Activated CD4-positive, alpha-beta T cell treated with anti-CD3 and anti-CD28 coated beads, Interleukin-2, Interleukin-6, amounts not matched to agents 100 ng/mL and 50 ng/mL, durations not matched to agents 16 hours and 8 hours (primary cell): Measurements from ENCODE around the gene AMPD3.

Experiments
- DNase-seq: peaks from one replicate; pipeline ENCODE4 v3.0.0-alpha.2; 2020

Gene AMPD3

GRCh38 chr11:10439351-10439750, 15.7 kb upstream of the AMPD3 start:
- DNase-seq = no peak

- no peak for DNase-seq
Observed at GRCh38 chr11:10439924-10440323, 15.1 kb upstream of the AMPD3 start.

- no peak for DNase-seq
Observed at GRCh38 chr11:10440401-10440800, 14.7 kb upstream of the AMPD3 start.

- no peak for DNase-seq
Observed at GRCh38 chr11:10441091-10441490, 14.0 kb upstream of the AMPD3 start.

DNA sequence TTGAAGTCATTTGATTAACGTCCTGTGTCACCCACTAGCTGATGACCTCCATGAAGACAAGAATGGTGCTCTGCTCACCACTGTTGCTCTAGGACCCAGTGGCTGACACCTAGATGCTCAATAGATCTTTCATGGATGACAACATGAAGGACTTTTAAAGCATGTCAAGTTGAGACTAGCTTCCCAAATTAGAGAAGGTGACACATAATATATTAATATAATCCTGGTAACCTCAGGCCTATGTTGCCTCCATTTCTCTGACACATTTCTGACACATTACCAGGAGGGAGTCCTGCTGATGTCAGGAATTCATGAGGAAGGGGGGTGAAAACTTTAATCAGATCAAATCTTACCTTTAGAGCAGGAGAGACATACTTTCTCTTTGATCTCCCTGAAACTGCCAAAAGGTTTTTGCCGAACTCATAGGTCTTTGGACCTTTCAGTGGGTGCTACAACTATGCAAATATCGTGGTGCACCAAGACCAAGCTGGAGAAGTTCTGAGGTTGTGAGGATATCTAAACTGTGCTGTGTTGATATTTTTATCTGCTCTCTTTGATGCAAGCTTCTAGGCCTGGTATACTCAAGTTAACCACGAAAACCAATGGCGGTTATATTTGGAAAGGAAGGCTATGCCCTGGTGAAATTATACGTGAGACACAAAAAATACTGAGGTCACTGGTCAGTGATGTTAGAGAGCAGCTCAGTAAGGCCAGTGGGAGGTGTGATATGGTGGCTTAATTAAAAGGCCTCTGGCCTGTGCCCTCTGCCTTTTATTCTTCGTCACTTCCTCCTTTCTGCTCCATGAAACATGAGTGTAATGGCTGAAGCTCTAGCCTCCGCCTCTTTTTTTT, 13.2 kb upstream of the AMPD3 start:
- DNase-seq = no peak

DNA sequence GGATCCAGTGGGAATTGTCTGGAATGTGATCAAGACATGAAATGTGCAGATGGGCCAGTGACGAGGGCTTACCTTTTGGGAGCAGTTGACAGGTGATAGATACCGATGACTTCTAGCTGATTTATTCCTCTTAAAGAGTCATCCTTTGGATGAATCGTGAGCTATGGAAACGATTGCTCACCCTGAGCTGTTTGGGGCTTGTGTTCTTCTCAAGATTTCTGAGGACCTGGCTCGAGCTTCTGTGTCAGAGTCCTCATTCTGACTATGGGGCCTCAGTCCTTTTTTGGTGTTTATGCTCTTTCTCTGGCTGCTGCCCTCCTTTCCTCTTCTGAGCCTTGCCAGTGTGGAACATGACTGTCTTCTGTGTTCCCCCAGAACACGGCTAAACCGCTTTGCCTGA, 11.9 kb upstream of the AMPD3 start:
- DNase-seq = no peak

- no peak for DNase-seq
Observed at GRCh38 chr11:10443721-10444235, 11.3 kb upstream of the AMPD3 start.

DNA sequence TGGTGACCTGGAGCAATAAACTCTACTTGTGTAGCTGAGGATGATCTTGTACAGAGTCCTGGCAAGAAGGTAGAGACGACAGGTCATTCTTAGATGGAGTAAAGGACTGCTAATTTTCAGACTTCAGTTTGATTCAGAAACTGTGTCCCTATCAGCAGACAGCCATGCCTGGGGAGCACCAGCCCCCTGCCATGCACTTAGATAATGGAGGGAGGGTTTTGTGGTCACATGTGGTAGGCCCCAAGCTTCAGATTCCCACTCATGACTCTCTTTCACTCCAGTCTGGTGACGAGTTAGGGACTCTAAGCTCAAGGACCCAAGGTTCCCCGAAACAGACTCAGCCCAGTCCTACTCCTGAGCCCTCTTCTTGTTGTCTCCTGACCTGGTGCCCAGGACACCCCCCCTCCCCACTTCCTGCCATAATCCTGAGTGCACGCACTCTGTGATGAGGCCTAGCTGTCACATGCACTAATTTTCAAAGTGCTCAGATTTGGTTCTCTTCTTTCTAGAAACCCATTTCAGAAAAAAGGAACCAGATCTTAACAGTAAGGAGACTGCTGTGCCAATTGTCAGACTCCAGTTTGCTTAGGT, 10.2 kb upstream of the AMPD3 start:
- no peak for DNase-seq

DNA sequence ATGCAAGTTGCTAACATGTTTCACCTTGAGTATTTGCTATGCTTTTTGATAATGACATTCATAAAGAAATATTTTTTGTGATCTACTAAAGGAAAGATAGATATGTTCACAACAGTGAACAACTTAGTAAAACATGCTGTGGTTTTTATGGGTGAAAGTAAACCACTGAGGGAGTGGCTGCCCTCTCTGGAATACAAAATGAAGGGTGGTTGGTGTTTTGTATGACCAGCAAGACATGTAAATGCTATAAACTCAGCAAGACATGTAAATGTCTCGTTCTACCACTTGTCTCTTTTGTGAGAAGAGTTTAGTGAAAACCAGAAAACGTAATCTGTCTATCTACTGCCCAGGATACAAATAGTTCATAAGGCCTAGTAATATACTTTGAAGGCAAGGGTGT, 7.6 kb upstream of the AMPD3 start:
- DNase-seq = no peak

DNA sequence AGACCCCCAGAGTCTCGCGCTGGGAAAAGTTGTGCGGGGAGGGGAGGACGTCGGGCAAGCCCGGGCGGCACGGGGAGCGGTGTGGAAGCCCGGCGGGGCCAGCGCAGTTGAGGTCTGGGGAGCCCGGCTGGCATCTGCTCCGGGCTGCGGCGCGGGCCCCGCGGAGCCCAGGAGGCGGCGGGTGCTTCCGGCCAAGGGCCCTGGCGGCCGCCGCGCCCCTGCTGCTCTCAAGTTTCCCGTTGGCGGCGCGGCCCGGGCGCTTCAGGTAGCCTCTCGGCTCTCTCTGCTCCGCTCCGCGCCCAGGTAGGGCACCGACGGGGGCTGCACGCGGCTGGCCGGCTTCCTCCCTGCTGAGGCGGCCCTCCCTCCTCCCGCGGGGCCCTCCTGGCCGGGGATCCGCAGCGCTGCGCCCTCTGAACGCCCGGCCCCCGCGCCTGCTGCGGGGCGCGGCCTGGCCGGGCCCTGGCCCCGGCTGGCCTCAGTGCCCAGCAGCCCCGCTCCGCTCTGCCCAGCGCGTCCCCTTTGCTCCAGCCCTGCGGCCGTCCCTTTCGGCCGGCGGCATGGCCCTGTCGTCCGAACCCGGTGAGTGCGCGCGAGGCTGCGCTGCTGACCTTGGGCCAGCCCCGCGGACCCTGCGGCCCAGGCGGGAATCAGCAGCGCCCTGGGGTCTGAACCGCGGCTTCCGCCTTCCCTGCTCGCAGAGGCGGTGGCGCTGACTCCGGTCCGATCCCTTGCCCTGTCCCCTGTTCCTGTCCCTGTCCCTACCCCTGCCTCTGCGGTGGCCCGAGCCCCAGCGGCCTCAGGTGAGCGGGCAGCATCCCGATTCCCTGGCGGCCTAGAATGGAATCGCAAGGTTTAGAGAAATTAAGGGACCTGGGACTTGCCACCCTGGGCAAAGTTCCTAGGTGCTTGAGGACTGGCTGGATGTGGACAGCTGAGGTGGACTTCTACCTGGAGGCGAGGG, 4.3 kb upstream of the AMPD3 start:
- peak; percentile 51 for DNase-seq

DNA sequence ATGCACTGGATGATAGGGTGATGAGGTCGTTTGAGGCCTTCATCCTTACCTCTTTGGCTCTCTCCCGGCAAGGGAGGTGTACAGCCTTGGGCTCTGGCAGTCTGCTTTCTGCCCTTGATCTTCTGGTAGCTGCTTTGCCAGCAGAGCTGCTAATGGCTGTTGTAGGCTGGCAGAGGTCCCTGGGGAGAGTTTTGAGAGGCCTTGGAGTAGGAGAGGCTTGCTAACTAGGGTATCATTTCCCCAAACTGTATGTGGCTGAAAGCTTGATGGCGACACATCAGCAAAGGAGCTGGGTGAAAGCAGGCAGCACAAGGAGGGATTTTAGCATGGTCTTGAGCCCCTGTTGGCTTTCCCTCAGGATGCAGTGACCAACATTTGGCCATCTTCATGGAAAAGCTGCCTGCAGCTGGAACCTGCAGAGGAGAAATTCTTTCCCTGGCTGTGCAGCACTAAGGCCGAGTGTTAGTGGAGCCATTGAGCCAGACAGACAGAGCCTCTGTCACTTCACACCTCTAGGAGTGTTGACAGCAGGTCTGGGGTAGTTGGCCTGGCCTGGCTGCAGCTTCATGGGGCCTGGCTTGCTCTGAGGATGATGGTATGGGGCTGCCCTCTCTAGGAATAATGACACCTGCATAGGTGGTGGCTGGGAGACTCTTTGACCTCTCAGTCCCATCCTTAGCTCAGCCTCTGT, 3.5 kb upstream of the AMPD3 start:
- no peak for DNase-seq

- DNase-seq = no peak
Observed at GRCh38 chr11:10452211-10452767, 2.8 kb upstream of the AMPD3 start.

DNA sequence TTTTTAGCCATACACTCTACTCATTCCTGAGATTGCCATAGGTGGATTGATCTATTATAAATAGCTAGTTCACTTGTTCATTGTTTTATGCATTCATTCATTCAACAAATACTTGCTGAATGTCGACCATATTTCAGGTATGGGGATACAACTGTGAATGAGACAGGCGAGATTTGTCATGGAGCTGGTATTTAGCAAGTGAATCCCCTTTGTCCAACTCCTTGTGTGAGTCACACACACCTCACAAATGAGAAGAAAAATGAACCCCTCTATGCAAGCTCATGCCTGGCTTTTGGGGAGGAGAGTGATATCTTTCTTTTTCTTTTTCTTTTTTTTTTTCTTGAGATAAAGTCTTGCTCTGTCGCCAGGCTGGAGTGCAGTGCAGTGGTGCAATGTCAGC, 1.8 kb upstream of the AMPD3 start:
- no peak for DNase-seq

GRCh38 chr11:10455637-10456487, 798 bp downstream of the AMPD3 start:
- peak; percentile 85 for DNase-seq

DNA sequence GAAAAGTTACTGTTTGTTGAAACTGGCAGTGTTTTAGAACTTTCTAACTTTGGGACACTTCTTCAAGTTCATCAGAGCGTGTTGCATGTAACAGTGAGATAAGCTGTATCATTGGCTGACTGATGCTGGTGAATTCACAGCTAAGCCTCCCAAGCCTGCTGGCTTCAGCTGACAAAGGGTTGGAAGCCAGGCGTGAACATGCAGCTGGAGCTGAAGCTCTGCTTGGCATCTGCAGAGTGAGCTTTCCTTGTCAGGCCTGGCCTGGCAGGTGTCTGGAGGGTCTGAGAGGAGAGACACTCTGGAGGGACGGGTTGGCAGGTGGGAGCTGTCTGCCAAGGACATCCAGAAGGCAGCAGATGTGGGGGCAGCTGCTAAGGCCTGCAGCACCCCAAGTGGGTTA, 1.5 kb downstream of the AMPD3 start:
- DNase-seq = no peak

DNA sequence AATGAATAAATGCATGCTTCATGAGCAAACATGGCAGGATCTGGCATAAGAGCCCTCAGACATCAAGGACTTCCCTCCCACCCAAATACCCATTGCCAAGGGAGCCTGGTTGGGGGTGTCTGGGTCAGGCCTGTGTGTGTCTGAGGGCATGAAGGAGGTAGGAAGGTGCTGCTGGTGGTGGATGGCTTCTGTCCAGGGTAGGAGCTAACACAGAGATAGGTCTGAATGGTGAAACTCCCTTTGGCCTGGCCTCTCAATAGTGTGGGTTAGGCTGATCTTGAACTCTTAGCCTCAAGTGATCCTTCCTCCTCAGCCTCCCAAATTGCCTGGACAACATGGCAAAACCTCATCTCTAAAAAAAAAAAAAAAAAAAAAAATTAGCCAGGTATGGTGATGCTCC, 2.8 kb downstream of the AMPD3 start:
- DNase-seq = no peak

- DNase-seq = peak; percentile 84
Observed at GRCh38 chr11:10459029-10459970, 4.2 kb downstream of the AMPD3 start.

- DNase-seq = no peak
Observed at GRCh38 chr11:10460611-10461275, 5.7 kb downstream of the AMPD3 start.

GRCh38 chr11:10461276-10461790, 6.3 kb downstream of the AMPD3 start:
- no peak for DNase-seq
